HG03378 (cell line): ENCODE measurements around the gene LZTS2.
"Not testable (repeated sequence)": the region's sequence is repeated elsewhere in the genome, so short reads cannot be mapped to it uniquely, and the experiment has no call there.

Experiments used
- ATAC-seq: cut with Tn5 transposase; IDR thresholded peaks from one replicate; pipeline ENCODE4 v1.9.1; 2021; ENCODE audit warnings: mild to moderate bottlenecking, moderate library complexity; ENCODE audit not compliant: unreplicated experiment

Gene LZTS2

GRCh38 chr10:101031128-101031795 lies 31.7 kb downstream of the LZTS2 start, which contains the start of the genes PDZD7 and SFXN3:
Gene PDZD7, minus strand, starts transcription at chr10:101031129. Its CDS starts 910 bp downstream, at chr10:101030219.
Gene SFXN3, plus strand, starts transcription at chr10:101031234. Its CDS starts 3,461 bp downstream, at chr10:101034695.
- peak; percentile 70 for ATAC-seq

DNA sequence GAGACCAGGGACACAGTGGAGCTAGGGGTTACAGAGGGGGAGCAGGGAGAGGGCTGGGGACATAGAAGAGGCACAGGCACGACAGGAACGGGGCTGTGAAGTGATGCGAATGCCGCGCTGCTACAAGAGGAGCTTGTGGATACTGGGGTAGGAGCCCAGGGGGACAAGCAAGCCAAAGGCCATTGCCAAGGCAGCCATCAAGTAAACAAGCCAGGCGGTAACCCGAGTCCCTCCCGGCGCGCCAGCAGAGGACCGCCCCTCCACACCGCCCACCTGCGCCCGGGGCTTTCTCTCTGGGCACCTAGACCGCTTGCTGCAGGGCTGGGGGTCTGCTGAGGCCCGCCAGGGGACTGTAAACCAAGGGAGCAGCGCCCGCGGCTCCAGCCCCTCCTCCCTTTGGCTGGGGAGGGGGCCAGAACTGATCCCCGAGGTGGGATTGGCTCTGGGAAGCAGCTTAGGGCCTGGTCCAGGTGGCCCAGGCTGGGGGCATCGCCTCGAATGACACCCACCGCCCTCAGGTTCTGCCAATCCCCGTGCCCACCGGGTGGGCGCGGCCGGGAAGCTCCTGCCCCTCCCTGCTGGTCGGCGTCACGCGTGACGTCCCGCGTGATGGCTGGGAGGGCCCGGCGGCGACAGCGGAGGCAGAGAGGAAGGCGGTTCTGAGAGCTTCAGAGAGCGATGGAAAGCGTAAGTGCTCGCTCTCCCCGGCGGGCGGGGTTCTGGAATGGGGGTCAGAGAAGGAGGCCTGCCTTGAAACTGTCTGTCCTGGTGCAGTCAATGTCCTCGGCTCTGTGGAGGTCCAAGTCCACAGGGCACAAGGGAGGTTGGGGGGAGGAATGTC lies 32.4 kb downstream of the LZTS2 start:
- no peak for ATAC-seq

GRCh38 chr10:101032637-101033224 lies 33.1 kb downstream of the LZTS2 start:
- no peak for ATAC-seq

DNA sequence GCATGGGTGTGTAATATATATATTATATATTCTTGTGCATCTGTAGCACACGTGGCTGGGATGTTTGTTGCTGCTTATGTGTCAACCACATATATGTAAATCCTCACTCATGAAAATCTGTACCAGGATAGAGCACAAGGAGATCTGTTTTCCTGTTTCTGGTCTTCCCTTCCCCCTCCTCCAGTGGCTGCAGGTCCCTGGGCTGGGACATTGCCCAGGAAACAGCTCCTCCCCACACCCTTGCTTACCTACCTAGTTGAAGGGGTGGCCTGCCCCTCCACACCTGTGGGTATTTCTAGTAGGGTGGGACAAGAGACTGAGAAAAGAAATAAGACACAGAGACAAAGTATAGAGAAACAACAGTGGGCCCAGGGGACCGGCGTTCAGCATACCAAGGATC lies 33.7 kb downstream of the LZTS2 start:
- ATAC-seq = no peak

- not testable (repeated sequence) for ATAC-seq
Measured at GRCh38 chr10:101034404-101034803, 34.8 kb downstream of the LZTS2 start.

DNA sequence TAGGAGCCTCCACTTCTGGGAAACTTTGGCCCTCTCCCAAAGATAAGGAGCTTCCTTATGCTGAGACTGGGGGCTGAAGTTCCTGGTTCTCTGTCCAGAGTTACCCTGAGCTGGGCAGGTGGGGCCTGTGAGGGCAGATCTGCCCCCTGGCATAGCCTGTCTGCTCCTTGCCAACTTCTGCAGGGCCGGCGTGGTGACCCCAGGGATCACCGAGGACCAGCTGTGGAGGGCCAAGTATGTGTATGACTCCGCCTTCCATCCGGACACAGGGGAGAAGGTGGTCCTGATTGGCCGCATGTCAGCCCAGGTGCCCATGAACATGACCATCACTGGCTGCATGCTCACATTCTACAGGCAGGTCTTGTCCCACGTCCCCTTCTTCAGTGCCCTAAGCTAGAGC lies 35.7 kb downstream of the LZTS2 start:
- ATAC-seq = no peak

GRCh38 chr10:101035916-101036702 lies 36.5 kb downstream of the LZTS2 start:
- ATAC-seq = no peak

DNA sequence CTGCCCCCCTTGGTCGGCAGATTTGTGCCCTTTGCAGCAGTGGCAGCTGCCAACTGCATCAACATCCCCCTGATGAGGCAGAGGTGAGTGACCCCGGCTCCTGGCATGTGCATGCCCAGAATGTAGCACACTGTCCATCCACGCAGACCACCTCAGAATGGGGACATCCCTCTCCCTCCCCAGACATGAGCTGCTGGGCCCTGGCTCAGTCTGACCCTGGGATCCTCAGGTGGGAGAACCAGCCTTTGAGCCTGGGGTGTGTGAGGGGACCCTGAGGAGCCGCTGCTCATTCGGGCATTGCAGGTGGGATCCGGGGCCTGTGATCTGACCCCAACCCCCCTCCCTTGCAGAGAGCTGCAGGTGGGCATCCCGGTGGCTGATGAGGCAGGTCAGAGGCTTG lies 37.1 kb downstream of the LZTS2 start:
- ATAC-seq = no peak

DNA sequence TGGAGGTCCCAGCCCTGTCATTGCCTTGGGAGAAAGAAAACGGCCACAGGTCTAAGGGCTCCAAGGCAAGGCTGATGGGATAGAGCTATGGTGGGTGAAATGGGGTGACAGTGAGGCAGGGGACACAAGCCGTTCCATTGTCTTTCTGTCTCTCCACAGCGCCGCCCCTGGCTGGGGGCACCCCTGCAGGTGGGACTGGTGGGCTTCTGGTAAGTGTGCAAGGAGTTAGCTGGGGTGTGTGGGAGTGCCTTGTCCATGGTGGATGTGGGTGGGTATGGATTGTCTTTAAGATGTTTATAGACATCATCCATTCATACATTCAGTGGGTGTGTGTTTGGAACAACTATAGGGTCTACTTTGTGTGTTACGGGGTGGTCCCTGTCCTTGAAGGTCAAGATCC lies 38.9 kb downstream of the LZTS2 start:
- no peak for ATAC-seq

GRCh38 chr10:101040061-101040460 lies 40.5 kb downstream of the LZTS2 start:
- ATAC-seq = no peak

DNA sequence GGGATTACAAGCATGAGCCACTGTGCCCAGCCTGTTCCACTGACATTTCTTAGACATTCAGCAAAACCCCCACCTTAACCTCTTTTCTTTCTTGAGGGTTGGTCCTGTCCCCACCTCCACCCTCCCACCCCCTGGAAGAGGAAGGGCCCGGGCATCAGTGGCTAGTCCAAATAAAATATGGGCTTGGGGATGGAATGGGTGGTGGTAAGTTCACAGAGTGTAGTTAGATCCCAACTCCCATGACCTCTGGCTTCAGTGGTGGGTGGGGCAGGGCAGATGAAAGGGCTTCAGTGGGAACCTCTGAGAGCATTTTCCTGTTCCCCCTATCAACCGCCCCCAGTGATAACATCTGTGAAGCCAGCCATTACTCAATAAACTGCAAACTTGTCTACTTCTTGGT lies 41.2 kb downstream of the LZTS2 start:
- ATAC-seq = no peak

GRCh38 chr10:101041252-101041761 lies 41.7 kb downstream of the LZTS2 start:
- ATAC-seq = peak; percentile 48

DNA sequence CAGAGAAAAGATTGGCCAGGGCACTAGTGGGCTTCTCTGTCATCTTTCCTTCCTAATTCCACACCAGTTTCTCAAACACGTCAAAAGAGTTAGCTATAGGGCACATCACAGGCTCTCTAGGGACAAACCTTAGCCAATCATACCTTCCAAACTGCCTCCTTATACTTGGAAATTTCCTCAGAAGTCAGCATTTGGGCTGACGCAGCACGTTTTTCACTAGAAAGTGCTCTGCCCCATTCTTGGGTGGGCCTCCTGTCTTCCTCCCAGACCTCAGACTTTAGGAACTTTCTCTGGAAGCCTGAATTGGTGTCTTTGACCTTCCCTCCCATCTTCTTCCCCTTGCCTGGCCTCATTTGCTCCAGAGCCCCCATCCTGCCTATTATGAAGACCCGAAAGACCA lies 42.5 kb downstream of the LZTS2 start:
- ATAC-seq = no peak

- peak; percentile 79 for ATAC-seq
Measured at GRCh38 chr10:101042667-101043362, 43.2 kb downstream of the LZTS2 start.

GRCh38 chr10:101043363-101043707 lies 43.7 kb downstream of the LZTS2 start:
- no peak for ATAC-seq

DNA sequence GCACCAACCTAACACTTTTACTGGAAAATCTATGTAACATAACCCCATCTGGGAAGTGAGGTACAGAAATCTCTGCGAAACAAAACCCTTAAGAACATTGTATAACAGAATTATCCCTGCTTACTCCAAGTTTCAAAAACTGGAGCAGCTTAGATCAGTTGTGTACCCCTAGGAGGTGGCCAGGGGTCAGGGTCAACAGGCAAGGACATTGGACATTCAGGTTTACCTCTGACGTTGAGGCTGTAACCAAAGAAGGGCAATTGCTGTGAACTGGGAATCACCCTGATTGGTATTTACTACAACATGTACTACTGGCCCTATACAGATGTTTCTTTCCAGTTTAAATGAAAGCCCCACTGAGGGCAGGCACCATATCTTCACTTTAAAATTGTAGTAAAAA lies 44.5 kb downstream of the LZTS2 start:
- no peak for ATAC-seq

- no peak for ATAC-seq
Measured at GRCh38 chr10:101046332-101047238, 47.0 kb downstream of the LZTS2 start.

- no peak for ATAC-seq
Measured at GRCh38 chr10:101047268-101047667, 47.7 kb downstream of the LZTS2 start.
